Testis (tissue), 2 donors: ENCODE measurements around the gene CLCN7.

Experiments
- POLR2A ChIP-seq: fragments of 450-650 bp; IDR thresholded peaks from one replicate; pipeline ENCODE4 v1.6.1; 2017; ENCODE audit warnings: antibody characterized with exemption, mild to moderate bottlenecking, moderate library complexity
- TF ChIP-seq, protein P1 (sequence below), 3 experiments: fragments of 450-650 bp in 2 of 3; fragments of 200-600 bp in 1 of 3; sonication (generic) in 1 of 3; IDR thresholded peaks; one replicate each; pipeline ENCODE4 v1.5.1; 2016 to 2019; ENCODE audit warnings: antibody characterized with exemption in 3 of 3, mild to moderate bottlenecking in 2 of 3, moderate library complexity in 1 of 3

DNA sequence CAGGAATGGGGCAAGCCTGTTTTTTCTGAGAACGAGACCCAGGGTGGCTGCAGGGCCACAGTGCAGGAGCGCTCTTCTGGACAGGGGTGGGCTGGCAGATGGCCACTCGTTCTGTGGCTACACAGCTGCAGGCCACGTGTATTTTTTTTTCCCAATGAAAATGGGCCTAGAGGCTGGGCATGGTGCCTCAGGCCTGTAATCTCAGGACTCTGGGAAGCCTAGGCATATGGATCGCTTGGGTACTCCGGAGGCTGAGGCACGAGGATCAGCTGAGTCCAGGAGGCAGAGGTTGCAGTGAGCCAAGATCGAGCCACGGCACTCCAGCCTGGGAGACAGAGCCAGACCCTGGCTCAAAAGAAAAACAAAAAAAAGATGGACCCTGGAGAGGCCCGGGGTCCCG is 67.1 kb downstream of the CLCN7 start:
- TF ChIP-seq, protein P1, sequence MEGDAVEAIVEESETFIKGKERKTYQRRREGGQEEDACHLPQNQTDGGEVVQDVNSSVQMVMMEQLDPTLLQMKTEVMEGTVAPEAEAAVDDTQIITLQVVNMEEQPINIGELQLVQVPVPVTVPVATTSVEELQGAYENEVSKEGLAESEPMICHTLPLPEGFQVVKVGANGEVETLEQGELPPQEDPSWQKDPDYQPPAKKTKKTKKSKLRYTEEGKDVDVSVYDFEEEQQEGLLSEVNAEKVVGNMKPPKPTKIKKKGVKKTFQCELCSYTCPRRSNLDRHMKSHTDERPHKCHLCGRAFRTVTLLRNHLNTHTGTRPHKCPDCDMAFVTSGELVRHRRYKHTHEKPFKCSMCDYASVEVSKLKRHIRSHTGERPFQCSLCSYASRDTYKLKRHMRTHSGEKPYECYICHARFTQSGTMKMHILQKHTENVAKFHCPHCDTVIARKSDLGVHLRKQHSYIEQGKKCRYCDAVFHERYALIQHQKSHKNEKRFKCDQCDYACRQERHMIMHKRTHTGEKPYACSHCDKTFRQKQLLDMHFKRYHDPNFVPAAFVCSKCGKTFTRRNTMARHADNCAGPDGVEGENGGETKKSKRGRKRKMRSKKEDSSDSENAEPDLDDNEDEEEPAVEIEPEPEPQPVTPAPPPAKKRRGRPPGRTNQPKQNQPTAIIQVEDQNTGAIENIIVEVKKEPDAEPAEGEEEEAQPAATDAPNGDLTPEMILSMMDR (IDR thresholded peaks at IDR 0.05) = no peak
- TF ChIP-seq POLR2A = no peak
